MCF 10A (cell line): ENCODE measurements around the gene C4orf50. TPM values are rescaled to one million over a fixed set of nuclear protein-coding genes. Genes with fewer than 3 reads are reported as not detected.

Experiments
- BruUV-seq: library from RNA; stranded (reverse); fragments of 400-500 nt; replicated peaks from 2 replicates; lab custom pipeline; 2021; lab: Mats Ljungman, UMichigan
- CTCF ChIA-PET: fragments of 300-600 bp; sonication (Branson Sonifier 250); formaldehyde crosslinking; extraction: SDS; loops from one replicate; lab custom pipeline; 2021; ENCODE audit warnings: antibody characterized with exemption, inconsistent platforms; lab: Yijun Ruan, JAX
- POLR2A ChIA-PET: fragments of 300-600, 350-650 bp; sonication (Branson Sonifier 250); formaldehyde crosslinking; extraction: SDS; loops from one replicate; lab custom pipeline; 2020; ENCODE audit warnings: antibody characterized with exemption, inconsistent platforms; lab: Yijun Ruan, JAX
- DNase-seq: peaks from one replicate; pipeline ENCODE4 v3.0.0-alpha.2; 2018; ENCODE audit not compliant: unreplicated experiment
- H3K27ac Mint-ChIP-seq: one replicate; pipeline ENCODE4 v1.8.0; 2022; ENCODE audit warnings: mild to moderate bottlenecking, low read depth, mixed read lengths; ENCODE audit not compliant: unreplicated experiment
- H3K27me3 Mint-ChIP-seq: one replicate; pipeline ENCODE4 v1.8.0; 2022; ENCODE audit warnings: mixed read lengths; ENCODE audit not compliant: insufficient read depth, unreplicated experiment
- H3K36me3 Mint-ChIP-seq: one replicate; pipeline ENCODE4 v1.8.0; 2022; ENCODE audit warnings: mild to moderate bottlenecking, moderate library complexity, mixed read lengths; ENCODE audit not compliant: insufficient read depth, unreplicated experiment
- H3K4me1 Mint-ChIP-seq: one replicate; pipeline ENCODE4 v1.8.0; 2022; ENCODE audit warnings: mixed read lengths; ENCODE audit not compliant: insufficient read depth, unreplicated experiment
- H3K4me3 Mint-ChIP-seq: one replicate; pipeline ENCODE4 v1.8.0; 2022; ENCODE audit warnings: mild to moderate bottlenecking, moderate library complexity, mixed read lengths; ENCODE audit not compliant: unreplicated experiment
- H3K9me3 Mint-ChIP-seq: one replicate; pipeline ENCODE4 v1.8.0; 2022; ENCODE audit warnings: mixed read lengths; ENCODE audit not compliant: unreplicated experiment
- CTCF ChIP-seq: fragments of 200-600 bp; IDR thresholded peaks from one replicate; pipeline ENCODE4 v1.8.0; 2022; ENCODE audit warnings: antibody characterized with exemption, mild to moderate bottlenecking; ENCODE audit not compliant: unreplicated experiment
- intact Hi-C: fragments of 100-400 bp; cut with micrococcal nuclease; formaldehyde crosslinking; loops from 2 replicates; pipeline ENCODE4 v1.14.1; 2022
- total RNA-seq: library from RNA; stranded (reverse); gene quantifications from 2 replicates; pipeline ENCODE4 v1.2.3, GENCODE V29; 2022

C4orf50 gene
- total RNA-seq, 1 experiment from 2014 or later = not detected

GRCh38 chr4:5921981-5922380 is 96.2 kb downstream of the C4orf50 start:
- Mint-ChIP-seq H3K36me3 (no peaks in the 10 kb centered on the region), H3K4me3 (no peak overlapping the region), H3K27me3 (no peaks in the 10 kb centered on the region), H3K4me1 (no peaks in the 10 kb centered on the region), H3K9me3 (peaks cover 20% of the 10 kb centered on the region), H3K27ac (no peak overlapping the region)
- POLR2A ChIA-PET = no interaction called here
- intact Hi-C loops = no loop called here
- BruUV-seq = no TSS peak
- DNase-seq = no peak
- TF ChIP-seq CTCF = no peak
- CTCF ChIA-PET = interaction anchor here (1.2 kb wide), 1 partner anchor 76 kb away, joined by 3 read pairs; no protein-coding TSS in a partner anchor

- H3K27me3 Mint-ChIP-seq = no peaks in the 10 kb centered on the region
- intact Hi-C loops = no loop called here
- DNase-seq = no peak
Measured at GRCh38 chr4:5921101-5921980, 96.9 kb downstream of the C4orf50 start.

GRCh38 chr4:5919571-5919970 is 98.7 kb downstream of the C4orf50 start:
- intact Hi-C loops = no loop called here
- Mint-ChIP-seq H3K36me3 (no peaks in the 10 kb centered on the region), H3K4me3 (no peak overlapping the region), H3K9me3 (peaks cover 20% of the 10 kb centered on the region), H3K4me1 (no peaks in the 10 kb centered on the region), H3K27me3 (no peaks in the 10 kb centered on the region), H3K27ac (no peak overlapping the region)
- no peak for DNase-seq
- POLR2A ChIA-PET = no interaction called here
- no peak for TF ChIP-seq CTCF
- CTCF ChIA-PET = interaction anchor here (0.9 to 1.6 kb wide), 3 partner anchors 13 to 100 kb away, joined by 4 to 5 read pairs (median 4); no protein-coding TSS in a partner anchor
- BruUV-seq = no TSS peak

More at GRCh38 chr4:5921101-5921980, 96.9 kb downstream of the C4orf50 start:
- Mint-ChIP-seq H3K36me3 (no peaks in the 10 kb centered on the region), H3K4me1 (no peaks in the 10 kb centered on the region), H3K4me3 (no peak overlapping the region), H3K9me3 (peaks cover 20% of the 10 kb centered on the region), H3K27ac (no peak overlapping the region)
- POLR2A ChIA-PET = interaction anchor here (0.7 kb wide), 1 partner anchor 903 kb away, joined by 4 read pairs; no protein-coding TSS in a partner anchor
- CTCF ChIA-PET = interaction anchor here (1.2 to 1.6 kb wide), 2 partner anchors 77 to 99 kb away, joined by 3 to 5 read pairs; no protein-coding TSS in a partner anchor
- TF ChIP-seq CTCF = no peak
- BruUV-seq = no TSS peak

DNA sequence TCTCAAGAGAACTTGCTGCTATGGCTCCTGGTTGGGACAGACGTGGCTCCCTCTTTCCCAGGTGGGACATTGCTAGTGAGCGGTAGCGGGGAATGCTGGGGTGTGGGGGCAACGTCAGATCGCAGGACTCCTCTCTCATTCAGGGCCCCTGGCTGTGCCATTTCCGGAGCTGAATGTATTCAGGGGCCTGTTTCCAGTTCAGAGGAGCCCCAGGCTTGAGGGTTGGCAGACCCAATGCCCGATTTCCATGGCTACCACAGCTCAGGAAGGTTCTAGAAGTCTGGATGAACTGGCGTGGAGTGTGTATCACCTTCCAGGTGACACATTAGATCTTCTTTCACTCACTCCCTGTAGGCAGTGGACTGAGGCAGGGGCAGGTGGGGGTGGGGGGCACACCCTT is 99.2 kb downstream of the C4orf50 start:
- Mint-ChIP-seq H3K4me3 (no peak overlapping the region), H3K4me1 (no peaks in the 10 kb centered on the region), H3K27ac (no peak overlapping the region), H3K36me3 (no peaks in the 10 kb centered on the region), H3K9me3 (peaks cover 20% of the 10 kb centered on the region), H3K27me3 (no peaks in the 10 kb centered on the region)
- no peak for DNase-seq
- TF ChIP-seq CTCF = no peak
- POLR2A ChIA-PET = no interaction called here
- CTCF ChIA-PET = interaction anchor here (0.5 to 1.0 kb wide), 4 partner anchors 12 to 79 kb away, joined by 3 to 4 read pairs (median 3); no protein-coding TSS in a partner anchor
- intact Hi-C loops = no loop called here
- BruUV-seq = no TSS peak
